WTC11 (cell line): Measurements from ENCODE around the gene RTL5. TPM values are rescaled to one million over a fixed set of nuclear protein-coding genes. Genes with fewer than 3 reads are reported as not detected.

ENCODE experiments used
- ATAC-seq: fragments of 200-7000 bp; cut with Tn5 transposase; 2 replicates; pipeline ENCODE4 v1.10.0; 2021; ENCODE audit warnings: mild to moderate bottlenecking, moderate library complexity
- CTCF ChIA-PET: fragments of 300-600 bp; sonication (Branson Sonifier 250); formaldehyde crosslinking; loops from one replicate; lab custom pipeline; 2021; ENCODE audit warnings: antibody characterized with exemption; lab: Charles Lee
- POLR2A ChIA-PET: fragments of 350-600 bp; sonication (Branson Sonifier 250); formaldehyde crosslinking; loops from one replicate; lab custom pipeline; 2021; ENCODE audit warnings: antibody characterized with exemption; lab: Charles Lee
- DNase-seq: peaks from one replicate; pipeline ENCODE4 v3.0.0; 2021; ENCODE audit warnings: low spot score
- H3K27ac Mint-ChIP-seq: 2 replicates; pipeline ENCODE4 v1.8.0; 2021; ENCODE audit warnings: mixed read lengths
- H3K27me3 Mint-ChIP-seq: 2 replicates; pipeline ENCODE4 v1.8.0; 2021; ENCODE audit warnings: low read depth, mild to moderate bottlenecking, moderate library complexity, mixed read lengths
- H3K36me3 Mint-ChIP-seq: 2 replicates; pipeline ENCODE4 v1.8.0; 2021; ENCODE audit warnings: mixed read lengths
- H3K4me1 Mint-ChIP-seq: 2 replicates; pipeline ENCODE4 v1.8.0; 2022; ENCODE audit warnings: mixed read lengths
- H3K4me3 Mint-ChIP-seq: 2 replicates; pipeline ENCODE4 v1.8.0; 2021; ENCODE audit warnings: mild to moderate bottlenecking, moderate library complexity, mixed read lengths
- H3K9me3 Mint-ChIP-seq: 2 replicates; pipeline ENCODE4 v1.8.0; 2021; ENCODE audit warnings: mixed read lengths
- FOXP1 ChIP-seq: sonication (generic); formaldehyde crosslinking; IDR thresholded peaks from 2 replicates; pipeline ENCODE4 v1.8.0; 2022; ENCODE audit warnings: missing genetic modification reagents, mild to moderate bottlenecking, moderate library complexity, borderline replicate concordance
- JUN ChIP-seq: sonication (generic); formaldehyde crosslinking; IDR thresholded peaks from 2 replicates; pipeline ENCODE4 v1.8.0; 2023; ENCODE audit warnings: mild to moderate bottlenecking, missing genetic modification reagents
- NFE2L1 ChIP-seq: sonication (generic); formaldehyde crosslinking; IDR thresholded peaks from 2 replicates; pipeline ENCODE4 v1.8.1; 2023; ENCODE audit warnings: missing genetic modification reagents
- NFYB ChIP-seq: sonication (generic); formaldehyde crosslinking; conservative IDR thresholded peaks from 2 replicates; pipeline ENCODE4 v1.8.0; 2022; ENCODE audit warnings: low read depth, missing genetic modification reagents
- RELA ChIP-seq: sonication (generic); formaldehyde crosslinking; IDR thresholded peaks from 2 replicates; pipeline ENCODE4 v1.8.1; 2022; ENCODE audit warnings: missing genetic modification reagents, mild to moderate bottlenecking, borderline replicate concordance
- RORB ChIP-seq: fragments of 250-450 bp; sonication (Bioruptor Pico); IDR thresholded peaks from 2 replicates; pipeline ENCODE4 v1.9.0; 2021; ENCODE audit warnings: mild to moderate bottlenecking
- SP1 ChIP-seq: sonication (generic); formaldehyde crosslinking; conservative IDR thresholded peaks from 2 replicates; pipeline ENCODE4 v1.8.1; 2022; ENCODE audit warnings: missing genetic modification reagents
- ZNF121 ChIP-seq: sonication (generic); formaldehyde crosslinking; IDR thresholded peaks from 2 replicates; pipeline ENCODE4 v1.8.0; 2023; ENCODE audit warnings: missing genetic modification reagents
- ZNF219 ChIP-seq: sonication (generic); formaldehyde crosslinking; IDR thresholded peaks from 2 replicates; pipeline ENCODE4 v1.8.0; 2023; ENCODE audit warnings: missing genetic modification reagents, mild to moderate bottlenecking, borderline replicate concordance
- ZNF263 ChIP-seq: sonication (generic); formaldehyde crosslinking; IDR thresholded peaks from 2 replicates; pipeline ENCODE4 v1.8.1; 2022; ENCODE audit warnings: low read depth, mild to moderate bottlenecking, moderate library complexity, missing genetic modification reagents
- ZNF671 ChIP-seq: fragments of 250-450 bp; sonication (Bioruptor Pico); IDR thresholded peaks from 2 replicates; pipeline ENCODE4 v1.8.0; 2021; ENCODE audit warnings: mild to moderate bottlenecking
- total RNA-seq: library from RNA; stranded (reverse); gene quantifications from 3 replicates; pipeline ENCODE4 v1.2.3, GENCODE V29; 2021
- TF ChIP-seq, protein P1 (sequence below): fragments of 250-450 bp; sonication (Bioruptor Pico); IDR thresholded peaks from 2 replicates; pipeline ENCODE4 v1.9.0; 2021; ENCODE audit warnings: mild to moderate bottlenecking, borderline replicate concordance
- TF ChIP-seq, protein P2 (sequence below): sonication (generic); formaldehyde crosslinking; IDR thresholded peaks from 2 replicates; pipeline ENCODE4 v1.8.0; 2022; ENCODE audit warnings: mild to moderate bottlenecking, missing genetic modification reagents
- TF ChIP-seq, protein P3 (sequence below): fragments of 250-450 bp; sonication (Bioruptor Pico); conservative IDR thresholded peaks from 2 replicates; pipeline ENCODE4 v1.9.0; 2021; ENCODE audit warnings: mild to moderate bottlenecking
- TF ChIP-seq, protein P4 (sequence below): sonication (generic); formaldehyde crosslinking; IDR thresholded peaks from 2 replicates; pipeline ENCODE4 v1.8.0; 2022; ENCODE audit warnings: mild to moderate bottlenecking, missing genetic modification reagents
- TF ChIP-seq, protein P5 (sequence below): sonication (generic); formaldehyde crosslinking; conservative IDR thresholded peaks from 2 replicates; pipeline ENCODE4 v1.8.1; 2023; ENCODE audit warnings: mild to moderate bottlenecking, low read depth, missing genetic modification reagents, moderate library complexity
- TF ChIP-seq, protein P6 (sequence below): sonication (generic); formaldehyde crosslinking; IDR thresholded peaks from 2 replicates; pipeline ENCODE4 v1.8.1; 2022; ENCODE audit warnings: low read depth, mild to moderate bottlenecking, moderate library complexity, missing genetic modification reagents, borderline replicate concordance
- TF ChIP-seq, protein P7 (sequence below): sonication (generic); formaldehyde crosslinking; IDR thresholded peaks from 2 replicates; pipeline ENCODE4 v1.8.1; 2023; ENCODE audit warnings: mild to moderate bottlenecking, missing genetic modification reagents, moderate library complexity

Gene RTL5
- total RNA-seq, 1 experiment from 2014 or later = 1.3 TPM

DNA sequence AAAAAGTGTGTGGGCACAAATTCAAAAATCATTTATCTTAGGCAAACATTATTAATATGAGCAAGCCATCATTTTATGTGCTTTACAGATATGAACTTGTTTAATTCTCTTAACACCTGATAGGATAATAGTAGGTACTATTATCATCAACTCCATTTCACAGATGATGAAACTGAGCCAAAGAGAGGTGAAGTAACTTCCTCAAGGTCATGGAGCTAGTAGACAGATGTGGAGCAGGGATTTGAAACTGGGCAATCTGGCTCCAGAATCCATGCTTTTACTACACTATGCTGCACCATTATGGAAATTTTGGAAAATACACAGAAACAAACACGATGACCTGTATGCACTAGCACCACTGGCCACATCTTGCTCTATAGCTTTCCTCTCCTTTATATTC lies 48.8 kb upstream of the RTL5 start:
- ATAC-seq = no peak

More for the DNA sequence above, 48.8 kb upstream of the RTL5 start:
- ChIA-PET POLR2A (interaction anchor here (1.7 kb wide), 1 partner anchor 58 kb away, joined by 9 read pairs; the partner anchor contains the start of gene ERCC6L), CTCF (interaction anchor here (1.8 kb wide), 1 partner anchor 21 kb away, joined by 8 read pairs; no protein-coding TSS in a partner anchor)
- H3K36me3 Mint-ChIP-seq = peaks cover 7% of the 10 kb centered on the region; the same call in 1 of the 2 replicates
- no peak for TF ChIP-seq ZNF671
- no peak for TF ChIP-seq JUN (CRISPR knock-in tag)
- TF ChIP-seq RORB (CRISPR knock-in tag) = no peak
- TF ChIP-seq, protein P1, sequence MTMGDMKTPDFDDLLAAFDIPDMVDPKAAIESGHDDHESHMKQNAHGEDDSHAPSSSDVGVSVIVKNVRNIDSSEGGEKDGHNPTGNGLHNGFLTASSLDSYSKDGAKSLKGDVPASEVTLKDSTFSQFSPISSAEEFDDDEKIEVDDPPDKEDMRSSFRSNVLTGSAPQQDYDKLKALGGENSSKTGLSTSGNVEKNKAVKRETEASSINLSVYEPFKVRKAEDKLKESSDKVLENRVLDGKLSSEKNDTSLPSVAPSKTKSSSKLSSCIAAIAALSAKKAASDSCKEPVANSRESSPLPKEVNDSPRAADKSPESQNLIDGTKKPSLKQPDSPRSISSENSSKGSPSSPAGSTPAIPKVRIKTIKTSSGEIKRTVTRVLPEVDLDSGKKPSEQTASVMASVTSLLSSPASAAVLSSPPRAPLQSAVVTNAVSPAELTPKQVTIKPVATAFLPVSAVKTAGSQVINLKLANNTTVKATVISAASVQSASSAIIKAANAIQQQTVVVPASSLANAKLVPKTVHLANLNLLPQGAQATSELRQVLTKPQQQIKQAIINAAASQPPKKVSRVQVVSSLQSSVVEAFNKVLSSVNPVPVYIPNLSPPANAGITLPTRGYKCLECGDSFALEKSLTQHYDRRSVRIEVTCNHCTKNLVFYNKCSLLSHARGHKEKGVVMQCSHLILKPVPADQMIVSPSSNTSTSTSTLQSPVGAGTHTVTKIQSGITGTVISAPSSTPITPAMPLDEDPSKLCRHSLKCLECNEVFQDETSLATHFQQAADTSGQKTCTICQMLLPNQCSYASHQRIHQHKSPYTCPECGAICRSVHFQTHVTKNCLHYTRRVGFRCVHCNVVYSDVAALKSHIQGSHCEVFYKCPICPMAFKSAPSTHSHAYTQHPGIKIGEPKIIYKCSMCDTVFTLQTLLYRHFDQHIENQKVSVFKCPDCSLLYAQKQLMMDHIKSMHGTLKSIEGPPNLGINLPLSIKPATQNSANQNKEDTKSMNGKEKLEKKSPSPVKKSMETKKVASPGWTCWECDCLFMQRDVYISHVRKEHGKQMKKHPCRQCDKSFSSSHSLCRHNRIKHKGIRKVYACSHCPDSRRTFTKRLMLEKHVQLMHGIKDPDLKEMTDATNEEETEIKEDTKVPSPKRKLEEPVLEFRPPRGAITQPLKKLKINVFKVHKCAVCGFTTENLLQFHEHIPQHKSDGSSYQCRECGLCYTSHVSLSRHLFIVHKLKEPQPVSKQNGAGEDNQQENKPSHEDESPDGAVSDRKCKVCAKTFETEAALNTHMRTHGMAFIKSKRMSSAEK (CRISPR knock-in tag) = no peak
- TF ChIP-seq, protein P2, sequence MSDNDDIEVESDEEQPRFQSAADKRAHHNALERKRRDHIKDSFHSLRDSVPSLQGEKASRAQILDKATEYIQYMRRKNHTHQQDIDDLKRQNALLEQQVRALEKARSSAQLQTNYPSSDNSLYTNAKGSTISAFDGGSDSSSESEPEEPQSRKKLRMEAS (CRISPR knock-in tag) = no peak
- TF ChIP-seq ZNF219 (CRISPR knock-in tag) = no peak
- TF ChIP-seq, protein P3, sequence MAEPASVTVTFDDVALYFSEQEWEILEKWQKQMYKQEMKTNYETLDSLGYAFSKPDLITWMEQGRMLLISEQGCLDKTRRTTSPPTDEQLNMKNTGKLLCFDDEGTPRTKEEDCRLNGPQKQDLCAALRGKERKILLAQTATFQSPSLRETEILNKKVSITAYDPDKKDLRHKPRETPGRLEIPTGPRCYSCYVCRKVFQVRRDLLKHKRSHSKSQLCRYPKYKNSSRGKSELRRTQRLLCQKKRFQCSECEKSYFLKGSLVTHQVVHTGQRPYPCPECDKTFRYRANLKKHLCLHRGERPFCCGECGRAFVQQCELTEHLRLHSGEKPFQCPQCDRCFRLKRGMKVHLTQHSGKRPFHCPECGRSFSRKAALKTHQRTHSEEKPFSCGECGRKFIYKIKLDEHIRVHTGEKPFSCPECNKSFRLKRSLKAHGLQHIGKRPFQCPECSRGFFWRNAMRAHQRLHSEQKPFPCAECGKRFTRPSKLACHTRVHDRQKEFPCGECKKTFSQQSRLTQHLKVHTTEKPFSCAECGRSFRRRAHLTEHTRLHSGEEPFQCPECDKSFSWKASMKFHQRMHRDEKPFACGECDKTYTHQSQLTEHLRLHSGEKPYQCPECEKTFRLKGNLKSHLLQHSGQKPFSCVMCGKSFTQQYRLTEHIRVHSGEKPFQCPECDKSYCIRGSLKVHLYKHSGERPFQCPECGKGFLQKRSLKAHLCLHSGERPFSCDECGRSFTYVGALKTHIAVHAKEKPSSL (CRISPR knock-in tag) = no peak
- TF ChIP-seq, protein P4, sequence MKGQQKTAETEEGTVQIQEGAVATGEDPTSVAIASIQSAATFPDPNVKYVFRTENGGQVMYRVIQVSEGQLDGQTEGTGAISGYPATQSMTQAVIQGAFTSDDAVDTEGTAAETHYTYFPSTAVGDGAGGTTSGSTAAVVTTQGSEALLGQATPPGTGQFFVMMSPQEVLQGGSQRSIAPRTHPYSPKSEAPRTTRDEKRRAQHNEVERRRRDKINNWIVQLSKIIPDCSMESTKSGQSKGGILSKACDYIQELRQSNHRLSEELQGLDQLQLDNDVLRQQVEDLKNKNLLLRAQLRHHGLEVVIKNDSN (CRISPR knock-in tag) = no peak
- no peak for TF ChIP-seq ZNF263
- no peak for TF ChIP-seq ZNF121 (CRISPR knock-in tag)
- TF ChIP-seq, protein P5, sequence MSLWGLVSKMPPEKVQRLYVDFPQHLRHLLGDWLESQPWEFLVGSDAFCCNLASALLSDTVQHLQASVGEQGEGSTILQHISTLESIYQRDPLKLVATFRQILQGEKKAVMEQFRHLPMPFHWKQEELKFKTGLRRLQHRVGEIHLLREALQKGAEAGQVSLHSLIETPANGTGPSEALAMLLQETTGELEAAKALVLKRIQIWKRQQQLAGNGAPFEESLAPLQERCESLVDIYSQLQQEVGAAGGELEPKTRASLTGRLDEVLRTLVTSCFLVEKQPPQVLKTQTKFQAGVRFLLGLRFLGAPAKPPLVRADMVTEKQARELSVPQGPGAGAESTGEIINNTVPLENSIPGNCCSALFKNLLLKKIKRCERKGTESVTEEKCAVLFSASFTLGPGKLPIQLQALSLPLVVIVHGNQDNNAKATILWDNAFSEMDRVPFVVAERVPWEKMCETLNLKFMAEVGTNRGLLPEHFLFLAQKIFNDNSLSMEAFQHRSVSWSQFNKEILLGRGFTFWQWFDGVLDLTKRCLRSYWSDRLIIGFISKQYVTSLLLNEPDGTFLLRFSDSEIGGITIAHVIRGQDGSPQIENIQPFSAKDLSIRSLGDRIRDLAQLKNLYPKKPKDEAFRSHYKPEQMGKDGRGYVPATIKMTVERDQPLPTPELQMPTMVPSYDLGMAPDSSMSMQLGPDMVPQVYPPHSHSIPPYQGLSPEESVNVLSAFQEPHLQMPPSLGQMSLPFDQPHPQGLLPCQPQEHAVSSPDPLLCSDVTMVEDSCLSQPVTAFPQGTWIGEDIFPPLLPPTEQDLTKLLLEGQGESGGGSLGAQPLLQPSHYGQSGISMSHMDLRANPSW (CRISPR knock-in tag) = no peak
- TF ChIP-seq RELA (CRISPR knock-in tag) = no peak
- no peak for TF ChIP-seq FOXP1 (CRISPR knock-in tag)
- no peak for TF ChIP-seq NFYB
- TF ChIP-seq NFE2L1 (CRISPR knock-in tag) = no peak
- no peak for TF ChIP-seq SP1 (CRISPR knock-in tag)
- TF ChIP-seq, protein P6, sequence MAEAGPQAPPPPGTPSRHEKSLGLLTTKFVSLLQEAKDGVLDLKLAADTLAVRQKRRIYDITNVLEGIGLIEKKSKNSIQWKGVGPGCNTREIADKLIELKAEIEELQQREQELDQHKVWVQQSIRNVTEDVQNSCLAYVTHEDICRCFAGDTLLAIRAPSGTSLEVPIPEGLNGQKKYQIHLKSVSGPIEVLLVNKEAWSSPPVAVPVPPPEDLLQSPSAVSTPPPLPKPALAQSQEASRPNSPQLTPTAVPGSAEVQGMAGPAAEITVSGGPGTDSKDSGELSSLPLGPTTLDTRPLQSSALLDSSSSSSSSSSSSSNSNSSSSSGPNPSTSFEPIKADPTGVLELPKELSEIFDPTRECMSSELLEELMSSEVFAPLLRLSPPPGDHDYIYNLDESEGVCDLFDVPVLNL (CRISPR knock-in tag) = no peak
- TF ChIP-seq, protein P7, sequence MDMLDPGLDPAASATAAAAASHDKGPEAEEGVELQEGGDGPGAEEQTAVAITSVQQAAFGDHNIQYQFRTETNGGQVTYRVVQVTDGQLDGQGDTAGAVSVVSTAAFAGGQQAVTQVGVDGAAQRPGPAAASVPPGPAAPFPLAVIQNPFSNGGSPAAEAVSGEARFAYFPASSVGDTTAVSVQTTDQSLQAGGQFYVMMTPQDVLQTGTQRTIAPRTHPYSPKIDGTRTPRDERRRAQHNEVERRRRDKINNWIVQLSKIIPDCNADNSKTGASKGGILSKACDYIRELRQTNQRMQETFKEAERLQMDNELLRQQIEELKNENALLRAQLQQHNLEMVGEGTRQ (CRISPR knock-in tag) = no peak
- no peak overlapping the region for H3K27ac Mint-ChIP-seq
- H3K9me3 Mint-ChIP-seq = peaks cover 10% of the 10 kb centered on the region
- no peak for DNase-seq
- H3K4me1 Mint-ChIP-seq = no peaks in the 10 kb centered on the region
- peaks cover 13% of the 10 kb centered on the region for H3K27me3 Mint-ChIP-seq
- no peak overlapping the region for H3K4me3 Mint-ChIP-seq
